Loucy (cell line): ENCODE results near the gene ITGA11.

Source experiments
- H2AFZ ChIP-seq: fragments of 200-600 bp; sonication (generic); 2 replicates; pipeline ENCODE4 v1.6.0; 2016; ENCODE audit warnings: antibody characterized with exemption, mild to moderate bottlenecking, low read length, moderate library complexity
- H3F3A ChIP-seq: fragments of 200-600 bp; 2 replicates; pipeline ENCODE4 v1.6.0; 2016; ENCODE audit warnings: antibody characterized with exemption, low read depth, mild to moderate bottlenecking
- H3K27me3 ChIP-seq: fragments of 200-600 bp; sonication (generic); 2 replicates; pipeline ENCODE4 v1.6.1; 2014; ENCODE audit warnings: low read length, mild to moderate bottlenecking; ENCODE audit not compliant: insufficient read depth, poor library complexity, severe bottlenecking
- H3K36me3 ChIP-seq: fragments of 200-600 bp; sonication (generic); 2 replicates; pipeline ENCODE4 v1.6.1; 2016; ENCODE audit warnings: low read length; ENCODE audit not compliant: insufficient read depth
- H3K4me1 ChIP-seq: fragments of 200-600 bp; sonication (generic); 2 replicates; pipeline ENCODE4 v1.5.1; 2014; ENCODE audit warnings: low read length, mild to moderate bottlenecking; ENCODE audit not compliant: insufficient read depth, poor library complexity, severe bottlenecking
- H3K4me2 ChIP-seq: fragments of 200-600 bp; sonication (generic); 2 replicates; pipeline ENCODE4 v1.6.0; 2014; ENCODE audit warnings: antibody characterized with exemption, low read length, low read depth, mild to moderate bottlenecking; ENCODE audit not compliant: poor library complexity, severe bottlenecking
- H3K4me3 ChIP-seq: fragments of 200-600 bp; sonication (generic); 2 replicates; pipeline ENCODE4 v1.5.1; 2014; ENCODE audit warnings: low read length, mild to moderate bottlenecking, mixed read lengths; ENCODE audit not compliant: poor library complexity, severe bottlenecking
- H3K79me2 ChIP-seq: fragments of 200-600 bp; sonication (generic); 2 replicates; pipeline ENCODE4 v1.6.1; 2014; ENCODE audit warnings: low read length; ENCODE audit not compliant: insufficient read depth
- H3K9ac ChIP-seq: fragments of 200-600 bp; sonication (generic); 2 replicates; pipeline ENCODE4 v1.6.0; 2014; ENCODE audit warnings: mild to moderate bottlenecking, low read depth, low read length, moderate library complexity; ENCODE audit not compliant: poor library complexity, severe bottlenecking
- H3K9me2 ChIP-seq: fragments of 200-600 bp; sonication (generic); replicated peaks from 2 replicates; pipeline ENCODE4 v1.6.1; 2016; ENCODE audit warnings: low read depth, low read length, mixed read lengths
- H3K9me3 ChIP-seq: fragments of 200-600 bp; sonication (generic); 2 replicates; pipeline ENCODE4 v1.6.1; 2014; ENCODE audit warnings: mild to moderate bottlenecking, antibody characterized with exemption, low read length, low read depth; ENCODE audit not compliant: insufficient read depth
- H4K20me1 ChIP-seq: fragments of 200-600 bp; sonication (generic); 2 replicates; pipeline ENCODE4 v1.6.0; 2014; ENCODE audit warnings: antibody characterized with exemption, low read length, mild to moderate bottlenecking; ENCODE audit not compliant: insufficient read depth, poor library complexity, severe bottlenecking
- EZH2phosphoT487 ChIP-seq: fragments of 200-600 bp; IDR thresholded peaks from 2 replicates; pipeline ENCODE4 v1.6.1; 2018; ENCODE audit warnings: antibody characterized with exemption, mild to moderate bottlenecking, moderate library complexity, borderline replicate concordance
- TF ChIP-seq, protein P1 (sequence below): fragments of 200-600 bp; sonication (generic); conservative IDR thresholded peaks from 2 replicates; pipeline ENCODE4 v1.5.1; 2014; ENCODE audit warnings: mild to moderate bottlenecking, antibody characterized with exemption, low read length

Gene ITGA11

DNA sequence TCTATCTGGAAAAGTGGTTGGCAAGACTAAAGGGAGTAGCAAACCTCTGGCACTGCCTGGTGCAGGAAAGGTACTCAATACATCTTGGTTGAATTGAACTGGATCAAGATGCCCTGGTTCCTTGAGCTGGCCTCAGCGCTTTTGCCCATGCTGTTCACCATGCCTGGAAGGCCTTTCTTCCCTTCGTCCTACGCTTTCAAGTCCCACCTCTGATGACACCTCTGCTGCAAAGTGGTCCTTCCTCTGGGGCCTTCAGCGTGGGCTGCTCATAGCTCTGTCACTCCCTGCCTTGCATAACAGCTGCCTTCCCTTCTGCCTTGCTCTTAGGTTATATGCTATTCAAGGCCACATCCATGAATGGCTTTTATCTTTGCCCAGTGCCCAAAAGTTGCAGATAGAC, 23.0 kb downstream of the ITGA11 start:
- Histone ChIP-seq H3F3A (no peaks in the 10 kb centered on the region), H3K27me3 (no peaks in the 10 kb centered on the region), H3K4me2 (no peak overlapping the region), H3K36me3 (no peaks in the 10 kb centered on the region), H3K9ac (no peak overlapping the region), H3K4me3 (no peak overlapping the region), H3K9me2 (no peaks in the 10 kb centered on the region), H4K20me1 (no peaks in the 10 kb centered on the region), H3K9me3 (no peaks in the 10 kb centered on the region), H2AFZ (no peak overlapping the region), H3K4me1 (peaks cover 6% of the 10 kb centered on the region), H3K79me2 (no peaks in the 10 kb centered on the region)
- TF ChIP-seq, protein P1, sequence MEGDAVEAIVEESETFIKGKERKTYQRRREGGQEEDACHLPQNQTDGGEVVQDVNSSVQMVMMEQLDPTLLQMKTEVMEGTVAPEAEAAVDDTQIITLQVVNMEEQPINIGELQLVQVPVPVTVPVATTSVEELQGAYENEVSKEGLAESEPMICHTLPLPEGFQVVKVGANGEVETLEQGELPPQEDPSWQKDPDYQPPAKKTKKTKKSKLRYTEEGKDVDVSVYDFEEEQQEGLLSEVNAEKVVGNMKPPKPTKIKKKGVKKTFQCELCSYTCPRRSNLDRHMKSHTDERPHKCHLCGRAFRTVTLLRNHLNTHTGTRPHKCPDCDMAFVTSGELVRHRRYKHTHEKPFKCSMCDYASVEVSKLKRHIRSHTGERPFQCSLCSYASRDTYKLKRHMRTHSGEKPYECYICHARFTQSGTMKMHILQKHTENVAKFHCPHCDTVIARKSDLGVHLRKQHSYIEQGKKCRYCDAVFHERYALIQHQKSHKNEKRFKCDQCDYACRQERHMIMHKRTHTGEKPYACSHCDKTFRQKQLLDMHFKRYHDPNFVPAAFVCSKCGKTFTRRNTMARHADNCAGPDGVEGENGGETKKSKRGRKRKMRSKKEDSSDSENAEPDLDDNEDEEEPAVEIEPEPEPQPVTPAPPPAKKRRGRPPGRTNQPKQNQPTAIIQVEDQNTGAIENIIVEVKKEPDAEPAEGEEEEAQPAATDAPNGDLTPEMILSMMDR = no peak
- TF ChIP-seq EZH2phosphoT487 = no peak

- Histone ChIP-seq H2AFZ (no peak overlapping the region), H3K36me3 (no peaks in the 10 kb centered on the region), H3K9ac (no peak overlapping the region), H4K20me1 (no peaks in the 10 kb centered on the region), H3K4me1 (peaks cover 6% of the 10 kb centered on the region), H3K9me2 (no peaks in the 10 kb centered on the region), H3F3A (no peaks in the 10 kb centered on the region), H3K4me2 (no peak overlapping the region), H3K79me2 (no peaks in the 10 kb centered on the region), H3K4me3 (no peak overlapping the region), H3K9me3 (no peaks in the 10 kb centered on the region), H3K27me3 (no peaks in the 10 kb centered on the region)
- TF ChIP-seq EZH2phosphoT487 = no peak
- TF ChIP-seq, protein P1 = no peak
These were observed 23.8 kb downstream of the ITGA11 start for GRCh38 chr15:68407886-68408881.

DNA sequence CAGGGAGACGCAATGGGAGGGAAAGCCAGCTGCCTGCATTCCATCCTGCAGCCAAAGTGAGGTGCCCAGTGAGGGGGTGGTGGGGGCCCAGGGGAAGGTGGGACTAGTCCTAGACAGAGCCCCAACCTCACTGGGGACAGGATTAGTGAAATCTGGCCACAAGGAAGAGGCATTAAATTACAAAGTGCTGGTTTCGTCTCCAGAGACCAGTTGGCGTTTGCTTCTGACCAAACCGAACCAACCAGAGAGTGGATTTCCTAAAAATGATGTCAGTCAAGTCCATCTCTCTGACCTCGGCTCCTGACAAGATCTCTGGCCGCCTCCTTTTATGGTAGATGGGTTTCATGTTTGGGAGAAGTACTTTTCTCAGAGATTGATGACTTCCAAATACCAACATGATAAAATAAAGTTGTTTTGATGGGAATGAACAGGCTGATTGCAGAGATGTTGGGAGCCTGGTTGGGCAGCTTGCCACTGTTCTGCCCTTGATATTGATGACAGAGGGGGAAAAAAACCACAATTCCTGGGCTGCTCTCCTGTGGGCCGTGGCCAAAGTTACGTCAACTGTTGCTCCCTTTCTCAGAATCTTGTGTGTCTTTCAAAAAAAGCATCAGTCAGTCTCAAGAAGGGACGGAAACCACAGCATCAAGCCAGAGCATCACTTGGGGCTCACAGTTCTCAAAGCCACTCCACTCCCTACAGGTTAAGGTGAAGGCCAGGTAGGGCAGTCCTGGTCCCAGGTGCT, 24.6 kb downstream of the ITGA11 start:
- no peaks in the 10 kb centered on the region for H3K36me3 ChIP-seq
- no peak overlapping the region for H3K4me2 ChIP-seq
- peaks cover 6% of the 10 kb centered on the region for H3K4me1 ChIP-seq
- H3K9me3 ChIP-seq = no peaks in the 10 kb centered on the region
- no peak overlapping the region for H3K4me3 ChIP-seq
- no peaks in the 10 kb centered on the region for H3K9me2 ChIP-seq
- no peak for TF ChIP-seq EZH2phosphoT487
- TF ChIP-seq, protein P1 = no peak
- H4K20me1 ChIP-seq = no peaks in the 10 kb centered on the region
- no peaks in the 10 kb centered on the region for H3F3A ChIP-seq
- no peaks in the 10 kb centered on the region for H3K79me2 ChIP-seq
- H2AFZ ChIP-seq = no peak overlapping the region
- no peak overlapping the region for H3K9ac ChIP-seq
- no peaks in the 10 kb centered on the region for H3K27me3 ChIP-seq
